GM23338 (cell line): ENCODE data around the gene ADIPOR2. TPM values are rescaled to one million over a fixed set of nuclear protein-coding genes. Genes with fewer than 3 reads are reported as not detected.

Experiments used
- ATAC-seq: fragments of 200-7000 bp; cut with Tn5 transposase; 3 replicates; pipeline ENCODE4 v1.9.1; 2020
- DNase-seq: peaks from one replicate; pipeline ENCODE4 v3.0.0-alpha.2; 2015; ENCODE audit warnings: low spot score
- H2AFZ ChIP-seq: fragments of 200-600 bp; sonication (generic); 2 replicates; pipeline ENCODE4 v1.8.0; 2016; ENCODE audit warnings: antibody characterized with exemption, mild to moderate bottlenecking, moderate library complexity
- H3F3A ChIP-seq: fragments of 200-600 bp; sonication (generic); replicated peaks from 2 replicates; pipeline ENCODE4 v1.8.0; 2017; ENCODE audit warnings: antibody characterized with exemption, mixed run types, low read depth
- H3K27ac ChIP-seq: fragments of 200-600 bp; sonication (generic); 2 replicates; pipeline ENCODE4 v1.6.1; 2016; ENCODE audit warnings: low read depth
- H3K27me3 ChIP-seq: fragments of 200-600 bp; sonication (generic); 2 replicates; pipeline ENCODE4 v1.8.0; 2016; ENCODE audit warnings: mild to moderate bottlenecking, mixed run types, moderate library complexity; ENCODE audit not compliant: insufficient read depth
- H3K36me3 ChIP-seq: fragments of 200-600 bp; sonication (generic); 2 replicates; pipeline ENCODE4 v1.8.0; 2016; ENCODE audit warnings: mild to moderate bottlenecking; ENCODE audit not compliant: insufficient read depth
- H3K4me1 ChIP-seq: fragments of 200-600 bp; sonication (generic); 2 replicates; pipeline ENCODE4 v1.8.0; 2016; ENCODE audit warnings: mild to moderate bottlenecking, moderate library complexity; ENCODE audit not compliant: insufficient read depth
- H3K4me2 ChIP-seq: fragments of 200-600 bp; sonication (generic); 2 replicates; pipeline ENCODE4 v1.7.1; 2017; ENCODE audit warnings: mixed run types
- H3K4me3 ChIP-seq: fragments of 200-600 bp; sonication (generic); 2 replicates; pipeline ENCODE4 v1.6.1; 2016; ENCODE audit warnings: mixed run types
- H3K79me2 ChIP-seq: fragments of 200-600 bp; sonication (generic); replicated peaks from 2 replicates; pipeline ENCODE4 v1.8.0; 2017; ENCODE audit warnings: mild to moderate bottlenecking; ENCODE audit not compliant: insufficient read depth
- H3K9me2 ChIP-seq: fragments of 200-600 bp; sonication (generic); 2 replicates; pipeline ENCODE4 v1.8.0; 2017; ENCODE audit not compliant: insufficient read depth
- H4K20me1 ChIP-seq: fragments of 200-600 bp; sonication (generic); replicated peaks from 2 replicates; pipeline ENCODE4 v1.8.0; 2017; ENCODE audit warnings: mild to moderate bottlenecking; ENCODE audit not compliant: insufficient read depth
- H3K27ac Mint-ChIP-seq: 2 replicates; pipeline ENCODE4 v1.8.0; 2020; ENCODE audit warnings: inconsistent platforms, mild to moderate bottlenecking, moderate library complexity, mixed read lengths
- H3K27me3 Mint-ChIP-seq: 3 replicates; pipeline ENCODE4 v1.8.0; 2022; ENCODE audit warnings: low read depth, mild to moderate bottlenecking, moderate library complexity, mixed read lengths, inconsistent platforms; ENCODE audit not compliant: insufficient read depth, poor library complexity
- H3K36me3 Mint-ChIP-seq: 3 replicates; pipeline ENCODE4 v1.8.0; 2021; ENCODE audit warnings: low read depth, mild to moderate bottlenecking, inconsistent platforms, moderate library complexity, mixed read lengths
- H3K4me1 Mint-ChIP-seq: 3 replicates; pipeline ENCODE4 v1.8.0; 2020; ENCODE audit warnings: mild to moderate bottlenecking, inconsistent platforms, mixed read lengths
- H3K4me3 Mint-ChIP-seq: 3 replicates; pipeline ENCODE4 v1.8.0; 2021; ENCODE audit warnings: moderate library complexity, mild to moderate bottlenecking, inconsistent platforms, mixed read lengths
- H3K9me3 Mint-ChIP-seq: 3 replicates; pipeline ENCODE4 v1.8.0; 2020; ENCODE audit warnings: moderate library complexity, mild to moderate bottlenecking, inconsistent platforms, mixed read lengths
- CTCF ChIP-seq, 2 experiments: fragments of 200-600 bp in 1 of 2; sonication (generic) in 1 of 2; conservative IDR thresholded peaks; 2 replicates each; pipeline versions ENCODE4 v1.5.1 to v1.6.1; 2016 to 2017; ENCODE audit warnings: antibody characterized with exemption in 2 of 2, low read depth in 2 of 2, mild to moderate bottlenecking in 2 of 2, moderate library complexity in 1 of 2
- EZH2 ChIP-seq: fragments of 200-600 bp; sonication (generic); IDR thresholded peaks from one replicate; pipeline ENCODE4 v1.8.0; 2017; ENCODE audit warnings: antibody characterized with exemption, mild to moderate bottlenecking, low read depth; ENCODE audit not compliant: unreplicated experiment
- EZH2phosphoT487 ChIP-seq: fragments of 200-600 bp; sonication (generic); IDR thresholded peaks from one replicate; pipeline ENCODE4 v1.8.1; 2018; ENCODE audit warnings: antibody characterized with exemption; ENCODE audit not compliant: unreplicated experiment
- STAT1 ChIP-seq: IDR thresholded peaks from one replicate; pipeline ENCODE4 v1.6.1; 2016; ENCODE audit warnings: antibody characterized with exemption; ENCODE audit not compliant: unreplicated experiment
- ZNF331 ChIP-seq: fragments of 250-450 bp; sonication (Bioruptor Pico); IDR thresholded peaks from 2 replicates; pipeline ENCODE4 v1.5.0; 2020; ENCODE audit warnings: low read depth, mild to moderate bottlenecking, moderate library complexity
- ZNF462 ChIP-seq: fragments of 250-450 bp; sonication (Bioruptor Pico); IDR thresholded peaks from 2 replicates; pipeline ENCODE4 v1.5.0; 2020; ENCODE audit warnings: mild to moderate bottlenecking, moderate library complexity
- polyA plus RNA-seq: library from polyadenylated mRNA; unstranded; fragments of >200 nt; fragmentation: Nextera tagmentation; extraction: Ambion mirVana; gene quantifications from 2 replicates; pipeline ENCODE4 v1.2.1, GENCODE V29; 2016
- total RNA-seq: library from RNA; depleted of rRNA; stranded (reverse); fragments of >200 nt; shearing (Covaris generic); gene quantifications from 2 replicates; pipeline ENCODE4 v1.2.3, GENCODE V29; 2014

The ADIPOR2 gene
- total and polyA plus RNA-seq, 2 experiments from 2014 or later: 11.7 to 36.2 TPM

- TF ChIP-seq CTCF (conservative IDR thresholded peaks at IDR 0.05; ENCODE audit: low read depth in 2 of 2): no peak
- TF ChIP-seq ZNF331: no peak
- TF ChIP-seq ZNF462 (CRISPR knock-in tag): no peak
Observed at GRCh38 chr12:1666215-1666614, 24.7 kb upstream of the ADIPOR2 start (continued).

- no peak for DNase-seq
- no peak for ATAC-seq
- H3K27me3 ChIP-seq: peaks cover 16% of the 10 kb centered on the region
- Mint-ChIP-seq H3K4me1 (peaks cover 6% of the 10 kb centered on the region; the same call in 1 of the 3 replicates), H3K4me3 (no peak overlapping the region), H3K27me3 (peaks cover 24% of the 10 kb centered on the region), H3K9me3 (peaks cover 5% of the 10 kb centered on the region; the same call in 2 of the 3 replicates), H3K27ac (no peak overlapping the region), H3K36me3 (no peaks in the 10 kb centered on the region)
- H3K27ac ChIP-seq: no peak overlapping the region
- no peaks in the 10 kb centered on the region for H3K79me2 ChIP-seq
- no peak overlapping the region; the same call in 1 of the 2 replicates for H2AFZ ChIP-seq
- no peaks in the 10 kb centered on the region for H3K4me1 ChIP-seq
- H3K4me3 ChIP-seq: no peak overlapping the region
- no peak overlapping the region for H3K4me2 ChIP-seq
- no peaks in the 10 kb centered on the region for H3K36me3 ChIP-seq
- no peaks in the 10 kb centered on the region for H3K9me2 ChIP-seq
- peaks cover 10% of the 10 kb centered on the region for H3F3A ChIP-seq
- no peaks in the 10 kb centered on the region for H4K20me1 ChIP-seq
- TF ChIP-seq EZH2 (no peak), STAT1 (no peak), CTCF (conservative IDR thresholded peaks at IDR 0.05; ENCODE audit: low read depth in 2 of 2) (no peak), EZH2phosphoT487 (no peak)
Observed at GRCh38 chr12:1666685-1667162, 24.1 kb upstream of the ADIPOR2 start.
